Body of pancreas (tissue), 4 donors: Measurements from ENCODE around the gene HAP1. TPM values are rescaled to one million over a fixed set of nuclear protein-coding genes. Genes with fewer than 3 reads are reported as not detected.

Source experiments
- ATAC-seq: fragments of 150-250 bp; one replicate; pipeline ENCODE4 v1.9.1; 2016
- DNase-seq, 4 donors: peaks; one replicate each; pipeline ENCODE4 v3.0.0-alpha.2; 2019
- H3K27ac ChIP-seq, 4 donors: fragments of 200-600 bp; sonication (generic); 1 replicate in 3 of 4; 2 replicates in 1 of 4; pipeline versions ENCODE4 v1.5.1 to v1.6.1; 2016 to 2019; ENCODE audit warnings: mild to moderate bottlenecking in 1 of 4, mixed read lengths in 1 of 4, moderate library complexity in 1 of 4
- H3K27me3 ChIP-seq, 2 donors: fragments of 200-600 bp; sonication (generic); one replicate each; pipeline ENCODE4 v1.6.0; 2016; ENCODE audit warnings: mild to moderate bottlenecking in 1 of 2
- H3K36me3 ChIP-seq, 2 donors: fragments of 200-600 bp; sonication (generic); replicated peaks in 1 of 2; 2 replicates each; pipeline ENCODE4 v1.5.1; 2016; ENCODE audit warnings: low read depth in 2 of 2; ENCODE audit not compliant: insufficient read depth in 1 of 2
- H3K4me1 ChIP-seq: fragments of 200-600 bp; sonication (generic); one replicate; pipeline ENCODE4 v1.6.0; 2016
- H3K4me3 ChIP-seq, 2 donors: fragments of 200-600 bp; sonication (generic); 1 replicate in 1 of 2; 2 replicates in 1 of 2; pipeline ENCODE4 v1.5.1; 2016 to 2019
- H3K9me3 ChIP-seq, 3 donors: fragments of 200-600 bp; sonication (generic); 1 replicate in 2 of 3; 2 replicates in 1 of 3; pipeline ENCODE4 v1.5.1; 2016
- POLR2A ChIP-seq, 3 donors: fragments of 450-650 bp; IDR thresholded peaks; one replicate each; pipeline ENCODE4 v1.6.1; 2016; ENCODE audit warnings: antibody characterized with exemption in 3 of 3, mild to moderate bottlenecking in 2 of 3
- WGBS, 2 donors: methylation state at CpG; one replicate each; pipeline ENCODE4 v1.1.5; 2017; 5-methylcytosine and 5-hydroxymethylcytosine counted together
- intact Hi-C: fragments of 100-400 bp; cut with DNase I; formaldehyde crosslinking; loops from one replicate; pipeline ENCODE4 v1.15.1; 2023
- total RNA-seq, 2 donors: library from RNA; depleted of rRNA; stranded (reverse); fragments of >200 nt; gene quantifications; one replicate each; pipeline ENCODE4 v1.1.0, GENCODE V29; 2016
- TF ChIP-seq, protein P1 (sequence below), 7 experiments: fragments of 450-650 bp in 4 of 7; fragments of 200-600 bp in 3 of 7; sonication (generic) in 3 of 7; IDR thresholded peaks; one replicate each; pipeline ENCODE4 v1.5.1; 2016 to 2019; ENCODE audit warnings: antibody characterized with exemption in 7 of 7

HAP1 gene
- total RNA-seq, 2 donors from 2014 or later: 0.52 to 1.3 TPM

- no peak for TF ChIP-seq POLR2A (IDR thresholded peaks at IDR 0.05)
- TF ChIP-seq, protein P1, sequence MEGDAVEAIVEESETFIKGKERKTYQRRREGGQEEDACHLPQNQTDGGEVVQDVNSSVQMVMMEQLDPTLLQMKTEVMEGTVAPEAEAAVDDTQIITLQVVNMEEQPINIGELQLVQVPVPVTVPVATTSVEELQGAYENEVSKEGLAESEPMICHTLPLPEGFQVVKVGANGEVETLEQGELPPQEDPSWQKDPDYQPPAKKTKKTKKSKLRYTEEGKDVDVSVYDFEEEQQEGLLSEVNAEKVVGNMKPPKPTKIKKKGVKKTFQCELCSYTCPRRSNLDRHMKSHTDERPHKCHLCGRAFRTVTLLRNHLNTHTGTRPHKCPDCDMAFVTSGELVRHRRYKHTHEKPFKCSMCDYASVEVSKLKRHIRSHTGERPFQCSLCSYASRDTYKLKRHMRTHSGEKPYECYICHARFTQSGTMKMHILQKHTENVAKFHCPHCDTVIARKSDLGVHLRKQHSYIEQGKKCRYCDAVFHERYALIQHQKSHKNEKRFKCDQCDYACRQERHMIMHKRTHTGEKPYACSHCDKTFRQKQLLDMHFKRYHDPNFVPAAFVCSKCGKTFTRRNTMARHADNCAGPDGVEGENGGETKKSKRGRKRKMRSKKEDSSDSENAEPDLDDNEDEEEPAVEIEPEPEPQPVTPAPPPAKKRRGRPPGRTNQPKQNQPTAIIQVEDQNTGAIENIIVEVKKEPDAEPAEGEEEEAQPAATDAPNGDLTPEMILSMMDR (IDR thresholded peaks at IDR 0.05): no peak
- no peak for ATAC-seq
- Histone ChIP-seq H3K27ac (no peak overlapping the region), H3K4me3 (no peak overlapping the region), H3K27me3 (no peaks in the 10 kb centered on the region), H3K9me3 (no peaks in the 10 kb centered on the region), H3K36me3 (no peaks in the 10 kb centered on the region), H3K4me1 (peaks cover 7% of the 10 kb centered on the region)
- intact Hi-C loops: no loop called here
- DNase-seq: no peak
- WGBS, 2 donors: 83 to 87% methylated on average over 3 of the region's 3 CpGs
Measured at GRCh38 chr17:41681776-41682175, 52.7 kb downstream of the HAP1 start.

- H3K36me3 ChIP-seq: no peaks in the 10 kb centered on the region
- H3K9me3 ChIP-seq: no peaks in the 10 kb centered on the region
- 80 to 81% methylated on average over 10 of the region's 10 CpGs for WGBS, 2 donors
- H3K4me1 ChIP-seq: peaks cover 17% of the 10 kb centered on the region
- intact Hi-C loops: no loop called here
- no peak for DNase-seq
- H3K4me3 ChIP-seq: no peak overlapping the region
- H3K27ac ChIP-seq: no peak overlapping the region
- no peak for ATAC-seq
- TF ChIP-seq, protein P1 (IDR thresholded peaks at IDR 0.05): no peak
- TF ChIP-seq POLR2A (IDR thresholded peaks at IDR 0.05): no peak
- no peaks in the 10 kb centered on the region for H3K27me3 ChIP-seq
Measured at GRCh38 chr17:41680426-41681040, 53.9 kb downstream of the HAP1 start.

DNA sequence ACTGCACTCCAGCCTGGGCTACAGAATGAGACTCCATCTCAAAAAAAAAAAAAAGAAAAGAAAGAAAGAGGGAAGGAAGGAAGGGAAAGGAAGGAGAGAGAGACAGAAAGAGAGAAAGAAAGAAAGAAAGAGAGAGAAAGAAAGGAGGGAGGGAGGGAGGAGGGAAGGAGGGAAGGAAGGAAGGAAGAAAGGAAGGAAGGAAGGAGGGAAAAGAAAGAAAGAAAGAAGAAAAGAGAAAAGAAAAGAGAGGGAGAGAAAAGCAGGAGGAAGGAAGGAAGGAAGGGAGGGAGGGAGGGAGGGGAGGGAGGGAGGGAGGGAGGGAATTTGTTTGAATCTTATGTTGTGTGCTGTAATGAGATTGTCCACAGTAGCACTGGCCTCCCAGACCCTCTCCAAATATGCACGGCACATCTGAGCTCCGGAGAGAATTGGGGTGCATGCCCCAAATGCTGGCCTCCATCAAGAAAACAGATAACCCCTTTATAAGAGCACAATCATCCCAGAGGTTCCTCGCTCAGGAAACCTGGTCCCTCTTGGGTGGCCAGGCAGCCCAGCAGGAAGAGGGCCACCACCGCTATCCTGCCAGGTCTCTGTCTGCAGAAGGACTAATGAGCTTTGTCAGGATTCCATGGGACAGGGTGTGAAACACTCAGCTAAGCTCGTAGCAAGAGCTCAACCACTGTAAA, 54.6 kb downstream of the HAP1 start:
- TF ChIP-seq, protein P1 (IDR thresholded peaks at IDR 0.05): no peak
- TF ChIP-seq POLR2A (IDR thresholded peaks at IDR 0.05): no peak
- DNase-seq: no peak
- WGBS, 2 donors: 64 to 71% methylated on average over 4 to 5 of the region's 5 CpGs

DNA sequence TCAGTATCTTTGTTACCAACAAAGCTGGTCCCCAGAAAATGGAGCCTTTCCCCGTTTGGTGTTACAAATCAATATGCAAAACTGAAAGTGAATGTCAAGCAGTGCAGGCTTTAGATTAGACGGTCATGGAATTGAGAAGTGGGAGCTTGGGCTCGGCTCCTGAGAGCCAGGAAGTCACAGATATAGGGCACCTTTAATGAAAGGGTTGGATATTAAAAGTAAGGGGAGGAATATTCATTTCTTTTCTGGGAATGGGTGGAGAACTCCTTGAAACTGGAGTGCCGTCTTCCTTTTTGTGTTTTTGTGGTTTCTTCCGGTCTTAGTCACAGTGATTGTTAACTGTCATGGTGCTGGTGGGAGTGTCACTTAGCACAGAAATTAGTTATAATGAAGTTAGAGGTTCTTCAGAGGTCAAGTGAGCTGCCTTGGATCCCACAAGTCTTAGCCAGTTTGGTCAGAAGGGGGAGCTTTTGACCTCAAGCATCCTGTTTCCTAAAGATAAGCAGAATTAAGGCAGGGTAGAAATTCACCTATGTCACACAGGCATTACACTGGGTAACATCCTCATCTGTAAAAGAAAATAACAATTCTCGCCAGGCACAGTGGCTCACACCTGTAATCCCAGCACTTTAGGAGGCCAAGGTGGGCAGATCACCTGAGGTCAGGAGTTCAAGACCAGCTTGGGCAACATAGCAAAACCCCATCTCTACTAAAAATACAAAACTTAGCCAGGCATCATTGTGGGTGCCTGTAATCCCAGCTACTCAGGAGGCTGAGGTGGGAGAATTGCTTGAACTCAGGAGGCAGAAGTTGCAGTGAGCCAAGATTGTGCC, 55.3 kb downstream of the HAP1 start:
- H3K4me1 ChIP-seq: peaks cover 21% of the 10 kb centered on the region
- H3K9me3 ChIP-seq: no peaks in the 10 kb centered on the region
- no peaks in the 10 kb centered on the region for H3K27me3 ChIP-seq
- no peaks in the 10 kb centered on the region for H3K36me3 ChIP-seq
- DNase-seq (peak in 1 of 4 donors; percentile 48), ATAC-seq (peak; percentile 21)
- H3K4me3 ChIP-seq: no peak overlapping the region
- intact Hi-C loops: no loop called here
- WGBS, 2 donors: 35 to 46% methylated on average over 6 of the region's 6 CpGs
- H3K27ac ChIP-seq: peak overlapping the region; percentile 27 to 83 (median 56)
- TF ChIP-seq, protein P1 (IDR thresholded peaks at IDR 0.05): no peak
- no peak for TF ChIP-seq POLR2A (IDR thresholded peaks at IDR 0.05)

More for the DNA sequence above, 54.6 kb downstream of the HAP1 start:
- H3K9me3 ChIP-seq: no peaks in the 10 kb centered on the region
- ATAC-seq: no peak
- no peaks in the 10 kb centered on the region for H3K36me3 ChIP-seq
- no peaks in the 10 kb centered on the region for H3K27me3 ChIP-seq
- no peak overlapping the region for H3K4me3 ChIP-seq
- H3K27ac ChIP-seq: peak overlapping the region in 2 of 4 donors; percentile 64 to 83
- peaks cover 21% of the 10 kb centered on the region for H3K4me1 ChIP-seq
- intact Hi-C loops: no loop called here
